B cell (primary cell): Measurements from ENCODE around the gene POLD1. TPM values are rescaled to one million over a fixed set of nuclear protein-coding genes. Genes with fewer than 3 reads are reported as not detected.

Experiments used
- ATAC-seq: fragments of 200-7000 bp; cut with Tn5 transposase; one replicate; pipeline ENCODE4 v1.10.0; 2021; ENCODE audit warnings: low read depth, mild to moderate bottlenecking, moderate number of reproducible peaks, moderate library complexity
- CTCF ChIA-PET: fragments of 350-600 bp; sonication (Branson Sonifier 250); formaldehyde crosslinking; loops from one replicate; lab custom pipeline; 2021; ENCODE audit warnings: antibody characterized with exemption, inconsistent platforms; lab: Charles Lee
- POLR2A ChIA-PET: fragments of 350-600 bp; sonication (Branson Sonifier 250); formaldehyde crosslinking; loops from one replicate; lab custom pipeline; 2021; ENCODE audit warnings: antibody characterized with exemption; lab: Charles Lee
- DNase-seq: peaks from one replicate; pipeline ENCODE4 v3.0.0; 2013
- H2AFZ ChIP-seq: 2 replicates; pipeline ENCODE4 v1.6.1; 2012; ENCODE audit warnings: mild to moderate bottlenecking, low read depth, low read length; ENCODE audit not compliant: insufficient read depth, poor library complexity, severe bottlenecking
- H3K27ac ChIP-seq, 2 donors: 1 replicate in 1 of 2; 2 replicates in 1 of 2; pipeline ENCODE4 v1.5.1; 2012 to 2013; ENCODE audit warnings: low read length in 2 of 2, mild to moderate bottlenecking in 2 of 2, moderate library complexity in 1 of 2
- H3K27me3 ChIP-seq, 4 experiments: fragments of 200-600 bp in 1 of 4; sonication (generic) in 1 of 4; replicated peaks in 1 of 4; 1 replicate in 2 of 4; 2 replicates in 2 of 4; pipeline versions ENCODE4 v1.6.1 to v1.7.0; 2013 to 2016; ENCODE audit warnings: low read length in 3 of 4, mild to moderate bottlenecking in 2 of 4, mixed read lengths in 1 of 4, moderate library complexity in 1 of 4; ENCODE audit not compliant: insufficient read depth in 4 of 4, control insufficient read depth in 3 of 4; ENCODE audit errors: control extremely low read depth in 1 of 4
- H3K36me3 ChIP-seq, 2 experiments: replicated peaks in 1 of 2; 1 replicate in 1 of 2; 2 replicates in 1 of 2; pipeline versions ENCODE4 v1.6.1 to v1.7.1; 2013; ENCODE audit warnings: low read length in 1 of 2; ENCODE audit not compliant: insufficient read depth in 2 of 2, control insufficient read depth in 1 of 2; ENCODE audit errors: control extremely low read depth in 1 of 2, extremely low read depth in 1 of 2
- H3K4me1 ChIP-seq, 2 donors: fragments of 200-600 bp in 1 of 2; sonication (generic) in 1 of 2; 1 replicate in 1 of 2; 2 replicates in 1 of 2; pipeline versions ENCODE4 v1.5.1 to v1.6.1; 2013 to 2017; ENCODE audit warnings: low read length in 2 of 2; ENCODE audit not compliant: control insufficient read depth in 2 of 2, insufficient read depth in 2 of 2
- H3K4me2 ChIP-seq: replicated peaks from 2 replicates; pipeline ENCODE3; 2012; ENCODE audit warnings: mild to moderate bottlenecking, low read depth, low read length; ENCODE audit not compliant: poor library complexity, severe bottlenecking
- H3K4me3 ChIP-seq, 5 experiments: fragments of 200-600 bp in 1 of 5; sonication (generic) in 1 of 5; 1 replicate in 3 of 5; 2 replicates in 2 of 5; pipeline versions ENCODE4 v1.5.1 to v1.7.0; 2011 to 2016; ENCODE audit warnings: low read length in 4 of 5, mild to moderate bottlenecking in 4 of 5, low read depth in 2 of 5, control low read depth in 1 of 5, moderate library complexity in 1 of 5; ENCODE audit not compliant: insufficient read depth in 1 of 5; ENCODE audit errors: control extremely low read depth in 1 of 5, extremely low read depth in 1 of 5
- H3K79me2 ChIP-seq: fragments of 200-600 bp; sonication (generic); one replicate; pipeline ENCODE4 v1.6.0; 2016; ENCODE audit warnings: low read length; ENCODE audit not compliant: control insufficient read depth, insufficient read depth
- H3K9ac ChIP-seq: fragments of 200-600 bp; sonication (generic); 2 replicates; pipeline ENCODE4 v1.6.1; 2017; ENCODE audit warnings: mild to moderate bottlenecking, low read length, moderate library complexity
- H3K9me3 ChIP-seq, 3 donors: one replicate each; pipeline versions ENCODE4 v1.6.1 to v1.7.1; 2013; ENCODE audit warnings: low read length in 2 of 3; ENCODE audit not compliant: control insufficient read depth in 2 of 3, insufficient read depth in 1 of 3; ENCODE audit errors: control extremely low read depth in 1 of 3
- H4K20me1 ChIP-seq: 2 replicates; pipeline ENCODE4 v1.6.0; 2012; ENCODE audit warnings: mild to moderate bottlenecking, low read length; ENCODE audit not compliant: insufficient read depth, control insufficient read depth, poor library complexity, severe bottlenecking
- H3K27ac Mint-ChIP-seq: one replicate; pipeline ENCODE4 v1.8.0; 2021; ENCODE audit warnings: mixed read lengths
- H3K27me3 Mint-ChIP-seq: one replicate; pipeline ENCODE4 v1.8.0; 2021; ENCODE audit warnings: mixed read lengths
- H3K4me1 Mint-ChIP-seq: one replicate; pipeline ENCODE4 v1.8.0; 2021; ENCODE audit warnings: mixed read lengths
- H3K4me3 Mint-ChIP-seq: one replicate; pipeline ENCODE4 v1.8.0; 2021; ENCODE audit warnings: mixed read lengths
- H3K9me3 Mint-ChIP-seq: one replicate; pipeline ENCODE4 v1.8.0; 2022; ENCODE audit warnings: mixed read lengths; ENCODE audit not compliant: insufficient read depth
- CTCF ChIP-seq: fragments of 200-600 bp; IDR thresholded peaks from one replicate; pipeline ENCODE4 v1.8.0; 2022; ENCODE audit warnings: antibody characterized with exemption, mild to moderate bottlenecking
- EZH2 ChIP-seq: IDR thresholded peaks from 2 replicates; pipeline ENCODE4 v1.6.1; 2012; ENCODE audit warnings: borderline replicate concordance, low read depth, mild to moderate bottlenecking, moderate library complexity, low read length; ENCODE audit not compliant: insufficient read depth, poor library complexity, severe bottlenecking
- WGBS: methylation state at CpG from one replicate; pipeline ENCODE4 v1.1.5; 2013; ENCODE audit warnings: missing lambda C conversion rate; ENCODE audit not compliant: insufficient coverage; 5-methylcytosine and 5-hydroxymethylcytosine counted together
- intact Hi-C: fragments of 100-400 bp; cut with micrococcal nuclease; formaldehyde crosslinking; loops from one replicate; pipeline ENCODE4 v1.10.0; 2022
- polyA plus RNA-seq: library from polyadenylated mRNA; depleted of rRNA; stranded (reverse); fragments of >200 nt; gene quantifications from 2 replicates; pipeline ENCODE4 v1.2.3, GENCODE V29; 2012
- total RNA-seq, 2 donors: library from RNA; stranded (reverse); fragments of 120-200 nt in 1 of 2; gene quantifications; 1 replicate in 1 of 2; 2 replicates in 1 of 2; pipeline versions ENCODE4 v1.2.3 to v1.2.4, GENCODE V29; 2013 to 2022

Gene POLD1
- total and polyA plus RNA-seq, 2 donors (not counting 1 experiment from before 2014, with no cell fraction given): 43.6 to 65.2 TPM

- H3K79me2 ChIP-seq: no peaks in the 10 kb centered on the region
- H3K4me3 Mint-ChIP-seq: no peak overlapping the region
- no peak overlapping the region for H3K4me2 ChIP-seq
- no peaks in the 10 kb centered on the region for H4K20me1 ChIP-seq
- H3K27me3 ChIP-seq: no peaks in the 10 kb centered on the region
- CTCF ChIA-PET: no interaction called here
- H3K9ac ChIP-seq: no peak overlapping the region
- DNase-seq (no peak), ATAC-seq (no peak)
- H2AFZ ChIP-seq: no peak overlapping the region
- H3K27me3 Mint-ChIP-seq: no peaks in the 10 kb centered on the region
- intact Hi-C loops: no loop called here
- no peak overlapping the region for H3K4me3 ChIP-seq
- no peaks in the 10 kb centered on the region for H3K4me1 ChIP-seq
- POLR2A ChIA-PET: no interaction called here
- TF ChIP-seq CTCF (no peak), EZH2 (no peak)
- H3K9me3 Mint-ChIP-seq: peaks cover 2% of the 10 kb centered on the region
- H3K9me3 ChIP-seq: peaks cover 0 to 7% (median 0%) of the 10 kb centered on the region in 3 donors
- H3K27ac Mint-ChIP-seq: no peak overlapping the region
- peaks cover 8% of the 10 kb centered on the region for H3K4me1 Mint-ChIP-seq
- WGBS: 93% methylated on average over 6 of the region's 10 CpGs
- H3K27ac ChIP-seq: no peak overlapping the region
- no peaks in the 10 kb centered on the region for H3K36me3 ChIP-seq
Observed at GRCh38 chr19:50447750-50448149, 63.6 kb downstream of the POLD1 start.

- H3K4me1 ChIP-seq: no peaks in the 10 kb centered on the region
- Mint-ChIP-seq H3K27me3 (no peaks in the 10 kb centered on the region), H3K9me3 (peaks cover 2% of the 10 kb centered on the region), H3K4me1 (peaks cover 8% of the 10 kb centered on the region), H3K4me3 (no peak overlapping the region), H3K27ac (no peak overlapping the region)
- WGBS: 92% methylated on average over 12 of the region's 14 CpGs
- no peaks in the 10 kb centered on the region for H3K27me3 ChIP-seq
- H4K20me1 ChIP-seq: no peaks in the 10 kb centered on the region
- H3K4me2 ChIP-seq: no peak overlapping the region
- no peak for DNase-seq
- H3K27ac ChIP-seq: no peak overlapping the region
- H3K4me3 ChIP-seq: no peak overlapping the region
- ChIA-PET POLR2A (interaction anchor here (0.6 to 1.4 kb wide), 2 partner anchors 19 to 112 kb away, joined by 3 to 7 read pairs; no protein-coding TSS in a partner anchor), CTCF (no interaction called here)
- H3K9ac ChIP-seq: no peak overlapping the region
- H2AFZ ChIP-seq: no peak overlapping the region
- H3K36me3 ChIP-seq: no peaks in the 10 kb centered on the region
- H3K9me3 ChIP-seq: peaks cover 0 to 7% (median 0%) of the 10 kb centered on the region in 3 donors
- ATAC-seq: no peak
- TF ChIP-seq EZH2 (no peak), CTCF (no peak)
- intact Hi-C loops: no loop called here
- no peaks in the 10 kb centered on the region for H3K79me2 ChIP-seq
Observed at GRCh38 chr19:50449236-50449899, 65.2 kb downstream of the POLD1 start.
